HCEC 1CT (cell line): ENCODE measurements around the gene SPECC1.
"Not testable (repeated sequence)": the region's sequence is repeated elsewhere in the genome, so short reads cannot be mapped to it uniquely, and the experiment has no call there.

Experiments used
- DNase-seq: peaks from one replicate; pipeline ENCODE4 v3.0.0-alpha.2; 2017

SPECC1 gene

GRCh38 chr17:20282526-20283308, 273.6 kb downstream of the SPECC1 start:
- DNase-seq = no peak

GRCh38 chr17:20284022-20284421, 274.9 kb downstream of the SPECC1 start:
- DNase-seq = no peak

GRCh38 chr17:20284570-20285295, 275.6 kb downstream of the SPECC1 start:
- no peak for DNase-seq

DNA sequence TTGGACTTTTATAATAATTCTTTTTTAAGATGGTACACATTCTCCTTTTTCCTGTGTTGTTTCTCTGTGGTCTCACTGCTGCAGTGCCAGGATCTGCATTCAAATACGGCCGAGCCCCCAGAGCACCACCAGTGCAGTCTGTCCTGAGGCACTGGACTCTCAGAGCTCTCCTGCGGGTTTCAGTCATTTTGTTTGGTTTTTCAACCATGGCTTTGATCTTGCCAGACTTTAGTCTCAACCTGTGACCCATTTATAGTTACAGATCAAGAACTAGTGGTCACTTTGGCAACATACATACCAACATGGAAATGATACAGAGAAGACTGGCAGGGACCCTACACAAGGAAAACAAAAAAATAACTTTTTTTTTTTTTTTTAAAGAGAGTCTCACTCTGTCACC, 280.8 kb downstream of the SPECC1 start:
- DNase-seq = no peak

GRCh38 chr17:20291853-20292252, 282.7 kb downstream of the SPECC1 start:
- DNase-seq = no peak

DNA sequence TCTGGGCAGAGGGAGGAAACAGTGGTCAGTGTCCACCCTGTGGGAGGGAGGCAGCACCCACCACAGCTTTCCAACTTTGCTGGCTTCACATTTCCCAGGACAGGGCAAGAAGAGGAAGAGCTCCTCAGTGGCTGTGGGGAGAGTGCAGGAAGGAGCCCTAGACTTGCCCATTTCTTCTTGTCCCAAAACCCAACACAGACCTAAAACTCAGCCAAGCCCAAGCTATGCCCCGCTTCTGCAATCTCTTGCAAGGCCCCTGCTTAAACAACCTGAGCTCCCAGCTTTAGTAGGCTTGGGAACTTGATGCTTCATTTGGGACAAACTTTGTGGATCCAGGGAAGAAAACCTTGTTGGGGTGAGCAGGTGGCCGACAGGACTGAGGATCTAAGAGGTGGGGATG, 284.3 kb downstream of the SPECC1 start:
- no peak for DNase-seq

GRCh38 chr17:20294120-20294519, 285.0 kb downstream of the SPECC1 start:
- no peak for DNase-seq

- DNase-seq = no peak
Observed at GRCh38 chr17:20299013-20299412, 289.9 kb downstream of the SPECC1 start.

DNA sequence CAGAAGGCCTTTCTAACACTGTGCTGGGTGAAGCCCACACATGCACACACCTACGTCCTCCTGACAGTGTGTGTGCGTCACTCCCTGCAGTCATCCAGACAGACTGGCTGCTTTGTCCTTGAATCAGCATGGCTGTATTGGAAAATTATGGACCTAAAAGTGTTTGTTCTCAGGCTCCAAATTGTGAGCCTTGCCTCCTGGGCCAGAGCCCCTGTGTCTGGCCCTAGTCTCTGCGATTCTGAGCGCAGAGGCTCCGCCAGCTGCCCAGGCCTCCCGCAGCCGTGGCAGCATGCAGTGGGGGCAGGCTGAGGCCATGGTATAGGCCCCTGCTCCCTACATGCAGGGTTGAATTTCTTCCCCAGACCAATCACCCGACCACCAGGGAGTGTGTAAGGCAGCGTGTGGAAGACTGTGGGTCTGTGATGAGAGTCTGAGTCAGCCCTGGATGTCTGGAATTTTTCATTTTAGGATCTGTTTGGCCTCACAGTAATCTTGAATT, 291.3 kb downstream of the SPECC1 start:
- DNase-seq = no peak

DNA sequence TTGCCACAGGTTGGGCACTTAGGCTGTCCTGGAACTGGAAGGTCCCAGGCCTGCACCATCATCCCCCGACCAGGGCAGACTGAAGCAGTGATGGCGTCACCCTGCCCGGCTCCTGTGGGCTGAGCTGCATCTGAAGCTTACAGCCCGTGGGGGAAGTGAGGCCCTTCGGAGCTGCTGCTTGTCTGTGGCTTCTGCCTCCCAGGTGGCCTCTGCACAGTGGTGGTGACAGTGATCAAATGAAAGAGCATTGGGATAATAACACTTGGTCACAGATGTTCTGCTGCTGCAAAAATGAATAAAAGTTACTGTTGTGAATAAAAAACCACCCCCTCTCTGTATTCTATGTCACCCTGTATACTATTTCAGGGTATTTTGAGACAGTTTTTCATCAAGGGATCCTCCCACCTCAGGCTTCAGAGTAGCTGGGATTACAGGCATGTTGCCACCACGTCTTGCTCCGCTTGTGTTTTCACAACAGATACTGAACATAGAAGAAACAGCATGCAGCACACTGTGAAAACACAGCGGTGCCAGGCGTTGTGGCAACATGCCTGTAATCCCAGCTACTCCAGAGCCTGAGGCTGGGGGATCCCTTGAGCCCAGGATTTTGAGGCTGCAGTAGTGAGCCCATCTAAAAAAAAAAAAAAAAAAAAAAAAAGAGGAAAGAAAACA, 293.2 kb downstream of the SPECC1 start:
- no peak for DNase-seq

- DNase-seq = no peak
Observed at GRCh38 chr17:20304961-20305360, 295.8 kb downstream of the SPECC1 start.

- no peak for DNase-seq
Observed at GRCh38 chr17:20306924-20307323, 297.8 kb downstream of the SPECC1 start.

GRCh38 chr17:20307326-20307910, 298.3 kb downstream of the SPECC1 start:
- no peak for DNase-seq

DNA sequence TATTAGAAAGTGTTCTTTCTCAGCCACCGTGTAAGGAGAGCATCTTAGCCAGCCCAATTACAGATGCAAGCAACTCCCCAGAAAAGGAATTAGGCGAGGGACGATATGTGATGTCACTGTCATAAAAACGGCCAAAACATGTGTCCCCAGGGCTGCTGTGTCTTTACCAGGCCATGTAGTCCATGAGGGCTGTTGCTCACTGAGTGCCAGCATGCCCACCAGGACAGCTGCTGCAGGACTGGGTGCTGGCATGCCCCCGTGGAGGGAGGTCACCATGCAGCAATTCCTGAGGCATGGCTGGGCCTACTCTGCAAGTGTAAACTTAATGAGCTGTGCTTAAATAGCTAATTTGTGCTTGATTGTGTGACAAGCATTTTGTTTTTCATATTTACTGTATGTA, 301.3 kb downstream of the SPECC1 start:
- no peak for DNase-seq

- no peak for DNase-seq
Observed at GRCh38 chr17:20313306-20313705, 304.1 kb downstream of the SPECC1 start.

DNA sequence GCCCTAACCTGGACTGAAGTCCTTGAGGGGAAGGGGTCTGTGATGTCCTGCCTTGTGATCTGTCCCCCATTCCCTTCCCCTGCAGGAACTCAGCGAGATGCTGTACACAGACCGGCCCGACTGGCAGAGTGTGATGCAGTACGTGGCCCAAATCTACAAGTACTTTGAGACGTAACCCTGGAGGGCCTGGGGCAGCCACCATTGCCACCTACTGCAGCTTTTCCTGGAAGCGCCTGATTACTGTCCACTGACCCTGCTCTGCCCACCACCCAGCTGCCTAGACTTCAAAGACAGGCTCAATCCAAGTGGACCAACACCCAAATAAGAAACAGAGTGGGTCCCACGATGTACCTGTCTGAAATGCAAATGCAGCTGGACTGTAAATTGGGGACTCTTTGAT, 304.7 kb downstream of the SPECC1 start:
- no peak for DNase-seq

- no peak for DNase-seq
Observed at GRCh38 chr17:20314834-20315233, 305.7 kb downstream of the SPECC1 start.

GRCh38 chr17:20315311-20315710, 306.2 kb downstream of the SPECC1 start:
- DNase-seq = no peak

DNA sequence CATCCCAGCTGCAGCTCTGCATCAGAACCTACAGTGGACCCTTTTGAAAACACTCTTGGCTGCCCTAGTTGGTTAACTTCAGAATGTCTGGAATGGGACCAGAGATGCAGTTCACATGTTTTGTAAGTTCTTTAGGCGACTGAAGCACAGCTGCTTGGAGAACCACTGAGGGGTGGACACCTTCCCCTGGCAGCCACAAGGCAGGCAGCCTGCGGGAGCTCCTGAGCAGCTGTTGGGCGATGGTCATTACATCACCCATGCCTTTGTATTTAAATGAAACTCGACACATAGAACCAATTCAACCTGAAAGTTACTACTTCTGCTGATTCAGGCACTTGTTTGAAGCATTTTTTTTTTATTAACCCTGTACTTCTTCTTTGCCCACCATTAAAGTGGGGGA, 306.7 kb downstream of the SPECC1 start:
- no peak for DNase-seq

- DNase-seq = not testable (repeated sequence)
Observed at GRCh38 chr17:20320535-20321229, 311.5 kb downstream of the SPECC1 start.

- DNase-seq = not testable (repeated sequence)
Observed at GRCh38 chr17:20321357-20321756, 312.2 kb downstream of the SPECC1 start.

DNA sequence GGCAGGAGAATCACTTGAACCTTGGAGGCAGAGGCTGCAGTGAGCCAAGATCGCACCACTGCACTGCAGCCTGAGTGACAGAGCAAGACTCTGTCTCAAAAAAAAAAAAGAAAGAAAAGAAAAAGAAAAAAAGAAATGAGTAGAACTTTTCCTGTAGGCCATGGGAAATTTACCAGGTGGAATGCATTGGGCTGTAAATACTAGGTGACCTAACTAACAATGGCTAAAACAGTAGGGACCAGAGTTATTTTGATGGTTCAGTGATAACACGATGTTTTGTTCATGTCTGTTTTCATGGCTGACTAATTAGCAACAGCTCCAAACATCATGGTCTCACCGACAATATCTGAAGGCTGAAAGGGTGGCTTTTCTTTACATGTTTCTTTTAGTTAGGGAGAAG, 318.6 kb downstream of the SPECC1 start:
- DNase-seq = not testable (repeated sequence)

DNA sequence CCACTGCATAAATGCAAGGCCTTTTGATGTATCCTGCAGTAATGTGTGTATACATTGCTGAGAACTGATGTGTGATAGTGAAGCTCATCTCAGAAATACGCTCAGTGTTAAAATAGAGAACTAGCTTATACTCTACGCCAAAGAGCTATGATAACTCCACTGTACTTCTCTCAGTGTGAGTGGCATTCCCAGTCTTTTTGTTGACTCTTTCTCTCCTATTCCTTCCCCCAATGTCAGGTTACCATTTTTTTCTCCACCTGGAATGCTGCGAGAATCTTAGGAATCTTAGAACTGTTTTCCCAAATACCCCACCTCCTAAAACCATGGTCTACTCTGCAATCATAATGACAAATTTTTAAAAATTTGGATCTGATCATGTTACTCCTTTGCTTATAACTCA, 342.2 kb downstream of the SPECC1 start:
- not testable (repeated sequence) for DNase-seq
